Neural cell (in vitro differentiated cells): ENCODE results near the gene GSK3B. TPM values are rescaled to one million over a fixed set of nuclear protein-coding genes. Genes with fewer than 3 reads are reported as not detected.

Experiments
- H2AFZ ChIP-seq: fragments of 200-600, 300-800 bp; sonication (generic), shearing (Covaris generic); 2 replicates; pipeline ENCODE4 v1.6.0; 2014; ENCODE audit warnings: low read depth, mild to moderate bottlenecking, antibody characterized with exemption, low read length, moderate library complexity
- H3F3A ChIP-seq: fragments of 200-600 bp; shearing (Covaris generic); 2 replicates; pipeline ENCODE4 v1.6.1; 2016; ENCODE audit warnings: mild to moderate bottlenecking, moderate library complexity, mixed read lengths, antibody characterized with exemption, low read length; ENCODE audit not compliant: insufficient read depth, poor library complexity, severe bottlenecking
- H3K27ac ChIP-seq: fragments of 200-600, 300-800 bp; sonication (generic), shearing (Covaris generic); 2 replicates; pipeline ENCODE4 v1.5.1; 2014; ENCODE audit warnings: mild to moderate bottlenecking, low read length, moderate library complexity
- H3K27me3 ChIP-seq: fragments of 300-800, 200-600 bp; sonication (generic), shearing (Covaris generic); 2 replicates; pipeline ENCODE4 v1.6.0; 2014; ENCODE audit warnings: mild to moderate bottlenecking, low read depth, low read length, moderate library complexity; ENCODE audit not compliant: insufficient read depth
- H3K36me3 ChIP-seq: fragments of 300-800, 200-600 bp; sonication (generic), shearing (Covaris generic); 2 replicates; pipeline ENCODE4 v1.5.1; 2014; ENCODE audit warnings: mild to moderate bottlenecking, antibody characterized with exemption, low read length, moderate library complexity; ENCODE audit not compliant: insufficient read depth
- H3K4me2 ChIP-seq: fragments of 300-800, 200-600 bp; sonication (generic), shearing (Covaris generic); 2 replicates; pipeline ENCODE4 v1.6.0; 2014; ENCODE audit warnings: mild to moderate bottlenecking, low read length
- H3K4me3 ChIP-seq: fragments of 300-800, 200-600 bp; sonication (generic), shearing (Covaris generic); 2 replicates; pipeline ENCODE4 v1.5.1; 2014; ENCODE audit warnings: mild to moderate bottlenecking, low read length, moderate library complexity
- H3K79me2 ChIP-seq: fragments of 200-600 bp; shearing (Covaris generic); replicated peaks from 2 replicates; pipeline ENCODE4 v1.6.0; 2014; ENCODE audit warnings: mild to moderate bottlenecking, low read length, moderate library complexity; ENCODE audit not compliant: insufficient read depth
- H3K9ac ChIP-seq: fragments of 300-800, 200-600 bp; sonication (generic), shearing (Covaris generic); 2 replicates; pipeline ENCODE4 v1.6.1; 2016; ENCODE audit warnings: mild to moderate bottlenecking, low read length, mixed read lengths
- H3K9me2 ChIP-seq: fragments of 200-600 bp; shearing (Covaris generic); 2 replicates; pipeline ENCODE4 v1.6.1; 2016; ENCODE audit warnings: mild to moderate bottlenecking, low read length, mixed read lengths; ENCODE audit not compliant: insufficient read depth
- H3K9me3 ChIP-seq: fragments of 200-600, 300-800 bp; sonication (generic), shearing (Covaris generic); 2 replicates; pipeline ENCODE4 v1.6.1; 2016; ENCODE audit warnings: mild to moderate bottlenecking, mixed run types, low read length, moderate library complexity, mixed read lengths
- H4K20me1 ChIP-seq: fragments of 200-600 bp; shearing (Covaris generic); 2 replicates; pipeline ENCODE4 v1.6.1; 2016; ENCODE audit warnings: mild to moderate bottlenecking, mixed run types; ENCODE audit not compliant: insufficient read depth
- CTCF ChIP-seq: fragments of 450-650 bp; IDR thresholded peaks from 2 replicates; pipeline ENCODE4 v1.5.1; 2014; ENCODE audit warnings: antibody characterized with exemption, mild to moderate bottlenecking, moderate library complexity; ENCODE audit not compliant: poor library complexity, severe bottlenecking
- EP300 ChIP-seq: fragments of 450-650 bp; conservative IDR thresholded peaks from 2 replicates; pipeline ENCODE4 v1.6.1; 2014; ENCODE audit warnings: antibody characterized with exemption, mild to moderate bottlenecking, moderate library complexity; ENCODE audit not compliant: poor library complexity, severe bottlenecking
- EZH2 ChIP-seq: fragments of 200-600, 300-800 bp; shearing (Covaris generic), sonication (generic); IDR thresholded peaks from 2 replicates; pipeline ENCODE4 v1.6.1; 2014; ENCODE audit warnings: antibody characterized with exemption, low read length, borderline replicate concordance, mild to moderate bottlenecking; ENCODE audit not compliant: insufficient read depth, poor library complexity, severe bottlenecking
- MXI1 ChIP-seq: fragments of 450-650 bp; conservative IDR thresholded peaks from 2 replicates; pipeline ENCODE4 v1.6.1; 2014; ENCODE audit warnings: antibody characterized with exemption, mild to moderate bottlenecking; ENCODE audit not compliant: poor library complexity, severe bottlenecking
- POLR2AphosphoS5 ChIP-seq: IDR thresholded peaks from 2 replicates; pipeline ENCODE4 v1.6.1; 2012
- RAD21 ChIP-seq: fragments of 450-650 bp; conservative IDR thresholded peaks from 2 replicates; pipeline ENCODE4 v1.6.1; 2014; ENCODE audit warnings: antibody characterized with exemption, mild to moderate bottlenecking, moderate library complexity
- REST ChIP-seq: IDR thresholded peaks from 2 replicates; pipeline ENCODE4 v1.6.1; 2012; ENCODE audit warnings: borderline replicate concordance
- SMC3 ChIP-seq: fragments of 450-650 bp; conservative IDR thresholded peaks from 2 replicates; pipeline ENCODE4 v1.6.1; 2014; ENCODE audit warnings: antibody characterized with exemption, mild to moderate bottlenecking, moderate library complexity; ENCODE audit not compliant: poor library complexity
- TAF1 ChIP-seq: IDR thresholded peaks from 2 replicates; pipeline ENCODE4 v1.6.1; 2012; ENCODE audit warnings: low read depth
- polyA plus RNA-seq: library from polyadenylated mRNA; depleted of rRNA; stranded (reverse); fragments of >200 nt; gene quantifications from 2 replicates; pipeline ENCODE4 v1.2.3, GENCODE V29; 2014

The GSK3B gene
- polyA plus RNA-seq, 1 donor from 2014 or later: 48.5 TPM

- Histone ChIP-seq H3F3A (peaks cover 3% of the 10 kb centered on the region), H3K36me3 (no peaks in the 10 kb centered on the region), H4K20me1 (peaks cover 3% of the 10 kb centered on the region), H3K9me3 (no peaks in the 10 kb centered on the region), H3K27me3 (no peaks in the 10 kb centered on the region), H3K9ac (no peak overlapping the region), H3K9me2 (no peaks in the 10 kb centered on the region), H3K27ac (no peak overlapping the region), H3K4me3 (no peak overlapping the region), H3K4me2 (no peak overlapping the region), H2AFZ (no peak overlapping the region), H3K79me2 (peaks cover 96% of the 10 kb centered on the region)
- no peak for TF ChIP-seq POLR2AphosphoS5
- TF ChIP-seq EP300: no peak
- TF ChIP-seq CTCF: no peak
- no peak for TF ChIP-seq SMC3
- TF ChIP-seq REST: no peak
- TF ChIP-seq EZH2: no peak
- TF ChIP-seq MXI1: no peak
- TF ChIP-seq RAD21: no peak
- no peak for TF ChIP-seq TAF1
Observed at GRCh38 chr3:120022729-120023128, 71.5 kb downstream of the GSK3B start.

GRCh38 chr3:120021523-120021922, 72.7 kb downstream of the GSK3B start:
- Histone ChIP-seq H3F3A (peaks cover 3% of the 10 kb centered on the region), H3K79me2 (peaks cover 97% of the 10 kb centered on the region), H3K4me2 (no peak overlapping the region), H3K27me3 (no peaks in the 10 kb centered on the region), H2AFZ (no peak overlapping the region), H3K36me3 (no peaks in the 10 kb centered on the region), H3K4me3 (no peak overlapping the region), H4K20me1 (peaks cover 3% of the 10 kb centered on the region), H3K9me2 (no peaks in the 10 kb centered on the region), H3K9me3 (no peaks in the 10 kb centered on the region), H3K9ac (no peak overlapping the region), H3K27ac (no peak overlapping the region)
- TF ChIP-seq TAF1: no peak
- TF ChIP-seq EZH2: no peak
- no peak for TF ChIP-seq RAD21
- TF ChIP-seq EP300: no peak
- TF ChIP-seq MXI1: no peak
- TF ChIP-seq POLR2AphosphoS5: no peak
- TF ChIP-seq CTCF: no peak
- no peak for TF ChIP-seq REST
- TF ChIP-seq SMC3: no peak
